SK-N-SH (cell line): ENCODE measurements around the gene C3orf70. TPM values are rescaled to one million over a fixed set of nuclear protein-coding genes. Genes with fewer than 3 reads are reported as not detected.

Experiments
- CTCF ChIA-PET: fragments of 300-600, 350-600 bp; formaldehyde crosslinking; extraction: SDS; loops from one replicate; lab custom pipeline; 2021; lab: Yijun Ruan, JAX
- POLR2A ChIA-PET: fragments of 350-600 bp; sonication (Branson Sonifier 250); formaldehyde crosslinking; extraction: SDS; loops from one replicate; lab custom pipeline; 2020; ENCODE audit warnings: antibody characterized with exemption, inconsistent platforms; lab: Yijun Ruan, JAX
- DNase-seq: peaks from one replicate; pipeline ENCODE4 v3.0.0; 2012
- H2AFZ ChIP-seq: fragments of 200-600 bp; sonication (generic); 2 replicates; pipeline ENCODE4 v1.8.1; 2016; ENCODE audit warnings: antibody characterized with exemption, mild to moderate bottlenecking, low read depth
- H3F3A ChIP-seq: fragments of 200-600 bp; sonication (generic); replicated peaks from 2 replicates; pipeline ENCODE3; 2016; ENCODE audit warnings: antibody characterized with exemption, mild to moderate bottlenecking; ENCODE audit not compliant: insufficient read depth
- H3K27ac ChIP-seq, 2 experiments: fragments of 200-500 bp in 1 of 2; fragments of 200-600 bp in 1 of 2; sonication (Bioruptor generic) in 1 of 2; sonication (generic), shearing (Covaris generic) in 1 of 2; 2 replicates each; pipeline versions ENCODE4 v1.5.1 to v1.6.1; 2014 to 2016; ENCODE audit warnings: low read depth in 2 of 2, inconsistent platforms in 1 of 2, low read length in 1 of 2, mild to moderate bottlenecking in 1 of 2, mixed read lengths in 1 of 2
- H3K27me3 ChIP-seq: fragments of 200-600 bp; sonication (generic), shearing (Covaris generic); 2 replicates; pipeline ENCODE4 v1.6.1; 2016; ENCODE audit warnings: mixed run types; ENCODE audit not compliant: insufficient read depth
- H3K36me3 ChIP-seq, 2 experiments: fragments of 200-500 bp in 1 of 2; fragments of 200-600 bp in 1 of 2; sonication (Bioruptor generic) in 1 of 2; sonication (generic) in 1 of 2; replicated peaks in 1 of 2; 2 replicates each; pipeline versions ENCODE3 to v1.5.1; 2014 to 2016; ENCODE audit warnings: low read length in 1 of 2, mild to moderate bottlenecking in 1 of 2; ENCODE audit not compliant: insufficient read depth in 2 of 2, control insufficient read depth in 1 of 2
- H3K4me1 ChIP-seq, 2 experiments: fragments of 200-500 bp in 1 of 2; fragments of 200-600 bp in 1 of 2; sonication (Bioruptor generic) in 1 of 2; sonication (generic), shearing (Covaris generic) in 1 of 2; 2 replicates each; pipeline versions ENCODE4 v1.5.1 to v1.6.1; 2014 to 2016; ENCODE audit warnings: low read depth in 1 of 2, low read length in 1 of 2, mixed run types in 1 of 2; ENCODE audit not compliant: insufficient read depth in 2 of 2, control insufficient read depth in 1 of 2
- H3K4me2 ChIP-seq: fragments of 200-600 bp; sonication (generic), shearing (Covaris generic); 2 replicates; pipeline ENCODE4 v1.6.1; 2017; ENCODE audit warnings: mixed run types
- H3K4me3 ChIP-seq, 2 experiments: fragments of 200-500 bp in 1 of 2; fragments of 200-600 bp in 1 of 2; sonication (Bioruptor generic) in 1 of 2; sonication (generic), shearing (Covaris generic) in 1 of 2; 2 replicates each; pipeline versions ENCODE4 v1.5.1 to v1.8.1; 2014 to 2016; ENCODE audit warnings: low read depth in 2 of 2, inconsistent platforms in 1 of 2, low read length in 1 of 2, mild to moderate bottlenecking in 1 of 2, mixed read lengths in 1 of 2, moderate library complexity in 1 of 2
- H3K79me2 ChIP-seq: fragments of 200-600 bp; sonication (generic); 2 replicates; pipeline ENCODE4 v1.8.1; 2017; ENCODE audit warnings: mild to moderate bottlenecking; ENCODE audit not compliant: insufficient read depth
- H3K9ac ChIP-seq: fragments of 200-600 bp; sonication (generic); 2 replicates; pipeline ENCODE4 v1.6.1; 2017; ENCODE audit warnings: mixed run types
- H3K9me2 ChIP-seq: fragments of 200-600 bp; sonication (generic); 2 replicates; pipeline ENCODE4 v1.6.1; 2017; ENCODE audit warnings: mixed run types
- H3K9me3 ChIP-seq: fragments of 200-600 bp; sonication (generic); 2 replicates; pipeline ENCODE4 v1.6.1; 2017; ENCODE audit warnings: mixed run types, mild to moderate bottlenecking, moderate library complexity
- H4K20me1 ChIP-seq: fragments of 200-600 bp; sonication (generic); 2 replicates; pipeline ENCODE4 v1.6.1; 2017; ENCODE audit warnings: mild to moderate bottlenecking, mixed run types; ENCODE audit not compliant: insufficient read depth
- CHD2 ChIP-seq: fragments of 150-350 bp; IDR thresholded peaks from 2 replicates; pipeline ENCODE4 v1.6.1; 2018; ENCODE audit warnings: low read length; ENCODE audit not compliant: partially characterized antibody
- EP300 ChIP-seq, 2 experiments: IDR thresholded peaks; 2 replicates each; pipeline versions ENCODE4 v1.4.0 to v1.6.1; 2012; ENCODE audit warnings: borderline replicate concordance in 1 of 2, low read depth in 1 of 2, low read length in 1 of 2
- EZH2phosphoT487 ChIP-seq: fragments of 200-600 bp; sonication (generic); IDR thresholded peaks from 2 replicates; pipeline ENCODE4 v1.6.1; 2017; ENCODE audit warnings: low read depth, mixed run types, mild to moderate bottlenecking, antibody characterized with exemption, moderate library complexity, borderline replicate concordance
- FOSL2 ChIP-seq: IDR thresholded peaks from 2 replicates; pipeline ENCODE4 v1.4.0; 2012; ENCODE audit warnings: low read depth, mild to moderate bottlenecking, moderate library complexity, borderline replicate concordance
- FOXJ3 ChIP-seq: sonication (generic); formaldehyde crosslinking; IDR thresholded peaks from 2 replicates; pipeline ENCODE4 v1.5.1; 2020; ENCODE audit warnings: mild to moderate bottlenecking, missing genetic modification reagents
- MEF2A ChIP-seq: IDR thresholded peaks from 2 replicates; pipeline ENCODE4 v1.4.0; 2012; ENCODE audit warnings: low read depth, borderline replicate concordance
- MXI1 ChIP-seq: IDR thresholded peaks from 2 replicates; pipeline ENCODE4 v1.6.1; 2012; ENCODE audit warnings: mild to moderate bottlenecking, low read depth, low read length, improper control_type of control experiment
- NFIC ChIP-seq: IDR thresholded peaks from 2 replicates; pipeline ENCODE4 v1.4.0; 2012; ENCODE audit warnings: borderline replicate concordance
- NRF1 ChIP-seq: IDR thresholded peaks from 2 replicates; pipeline ENCODE4 v1.6.1; 2012; ENCODE audit warnings: low read depth, mild to moderate bottlenecking, low read length
- RAD21 ChIP-seq: IDR thresholded peaks from 2 replicates; pipeline ENCODE4 v1.6.1; 2012; ENCODE audit warnings: mild to moderate bottlenecking, low read length
- RCOR1 ChIP-seq: fragments of 150-350 bp; IDR thresholded peaks from 2 replicates; pipeline ENCODE4 v1.6.1; 2017; ENCODE audit warnings: antibody characterized with exemption, low read length
- RFX5 ChIP-seq: IDR thresholded peaks from 2 replicates; pipeline ENCODE4 v1.6.1; 2012; ENCODE audit warnings: mild to moderate bottlenecking, improper control_type of control experiment, low read length
- RXRA ChIP-seq: IDR thresholded peaks from 2 replicates; pipeline ENCODE4 v1.4.0; 2012; ENCODE audit warnings: low read depth, mild to moderate bottlenecking, borderline replicate concordance
- SIN3A ChIP-seq: IDR thresholded peaks from 2 replicates; pipeline ENCODE4 v1.6.1; 2012; ENCODE audit warnings: low read depth, mild to moderate bottlenecking, low read length, moderate library complexity, borderline replicate concordance
- TAF1 ChIP-seq: IDR thresholded peaks from 2 replicates; pipeline ENCODE4 v1.6.1; 2012; ENCODE audit warnings: low read depth, mild to moderate bottlenecking, low read length, moderate library complexity, borderline replicate concordance
- TCF12 ChIP-seq: IDR thresholded peaks from 2 replicates; pipeline ENCODE4 v1.4.0; 2012
- TEAD4 ChIP-seq: IDR thresholded peaks from 2 replicates; pipeline ENCODE4 v1.4.0; 2012; ENCODE audit warnings: mild to moderate bottlenecking, borderline replicate concordance; ENCODE audit not compliant: insufficient read depth
- USF1 ChIP-seq: IDR thresholded peaks from 2 replicates; pipeline ENCODE4 v1.4.0; 2012; ENCODE audit warnings: low read depth, borderline replicate concordance
- YY1 ChIP-seq: IDR thresholded peaks from 2 replicates; pipeline ENCODE4 v1.4.0; 2012; ENCODE audit warnings: low read depth, mild to moderate bottlenecking
- WGBS: methylation state at CpG from one replicate; pipeline ENCODE4 v1.1.6; 2017; ENCODE audit warnings: low lambda C conversion rate; 5-methylcytosine and 5-hydroxymethylcytosine counted together
- polyA plus RNA-seq, 3 experiments: library from polyadenylated mRNA; depleted of rRNA; stranded (reverse); fragments of >200 nt; gene quantifications; 2 replicates each; pipeline ENCODE4 v1.2.3, GENCODE V29; 2012

The C3orf70 gene
- polyA plus RNA-seq, 1 of the 3 experiments (the other 2 are of a cell fraction): under 0.01 TPM

DNA sequence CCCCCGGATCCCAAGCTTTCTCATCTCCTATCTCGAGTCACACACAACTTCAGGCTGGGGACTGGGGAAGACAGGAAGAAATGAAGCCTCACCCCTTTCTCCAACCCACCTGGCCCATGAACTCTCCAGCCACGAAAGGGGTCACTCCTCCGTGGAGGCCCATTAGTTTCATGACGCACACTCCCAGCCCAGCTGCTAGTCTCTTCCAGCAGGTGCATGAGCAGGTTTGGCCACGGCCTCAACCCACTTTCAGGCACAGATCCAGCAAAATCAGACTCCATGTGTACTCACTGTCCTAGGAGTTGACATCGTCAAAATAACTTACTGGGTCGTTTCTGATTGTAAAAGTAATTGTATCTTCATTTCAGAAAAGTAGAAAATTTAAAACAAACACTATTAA lies 76.6 kb downstream of the C3orf70 start:
- H3K4me3 ChIP-seq: no peak overlapping the region
- no peak overlapping the region for H2AFZ ChIP-seq
- no peak overlapping the region for H3K4me2 ChIP-seq
- H3F3A ChIP-seq: no peaks in the 10 kb centered on the region
- ChIA-PET CTCF (interaction anchor here (0.9 kb wide), 1 partner anchor 100 kb away, joined by 3 read pairs; no protein-coding TSS in a partner anchor), POLR2A (interaction anchor here (0.5 kb wide), 1 partner anchor 548 kb away, joined by 3 read pairs; no protein-coding TSS in a partner anchor)
- no peaks in the 10 kb centered on the region; the same call in 1 of the 2 replicates for H3K27me3 ChIP-seq
- no peak for TF ChIP-seq CHD2
- no peak for TF ChIP-seq USF1
- TF ChIP-seq MEF2A: no peak
- no peak for TF ChIP-seq YY1
- no peak overlapping the region for H3K27ac ChIP-seq
- no peaks in the 10 kb centered on the region for H3K9me3 ChIP-seq
- H3K4me1 ChIP-seq: peaks cover 0 to 4% of the 10 kb centered on the region in 2 experiments; a peak in 1 of 4 replicates
- H4K20me1 ChIP-seq: no peaks in the 10 kb centered on the region
- no peaks in the 10 kb centered on the region for H3K79me2 ChIP-seq
- no peaks in the 10 kb centered on the region for H3K9me2 ChIP-seq
- no peaks in the 10 kb centered on the region for H3K36me3 ChIP-seq
- DNase-seq: no peak
- H3K9ac ChIP-seq: no peak overlapping the region
- 61% methylated on average over 8 of the region's 8 CpGs for WGBS

DNA sequence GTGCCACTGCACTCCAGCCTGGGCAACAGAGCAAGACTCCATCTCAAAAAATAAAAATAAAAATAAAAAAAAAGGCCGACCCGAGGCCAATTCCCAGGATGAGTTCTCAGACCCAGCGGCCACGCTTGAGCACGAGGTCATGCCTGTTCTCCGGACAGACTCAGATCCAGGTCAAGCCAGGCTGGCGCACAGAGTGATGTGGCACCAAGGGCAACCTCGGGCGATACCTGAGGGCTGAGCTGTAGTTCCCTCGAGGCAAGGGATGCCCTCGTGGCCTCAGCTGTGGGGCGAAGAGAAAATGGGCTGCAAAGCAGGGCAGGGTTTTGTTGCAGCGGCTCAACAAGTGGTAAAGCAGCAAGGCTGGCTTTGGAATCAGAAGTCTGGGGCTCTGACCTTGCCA lies 77.3 kb downstream of the C3orf70 start:
- no peaks in the 10 kb centered on the region for H4K20me1 ChIP-seq
- no peak overlapping the region for H3K4me2 ChIP-seq
- H3K36me3 ChIP-seq: no peaks in the 10 kb centered on the region
- no peak overlapping the region for H3K27ac ChIP-seq
- no peak overlapping the region for H3K9ac ChIP-seq
- peaks cover 0 to 8% of the 10 kb centered on the region in 2 experiments; a peak in 1 of 4 replicates for H3K4me1 ChIP-seq
- TF ChIP-seq TEAD4 (no peak), RCOR1 (no peak), TAF1 (no peak), NFIC (no peak), TCF12 (no peak), NRF1 (no peak), RFX5 (no peak), MXI1 (no peak), RXRA (no peak), MEF2A (no peak), FOSL2 (no peak), EP300 (IDR thresholded peaks at IDR 0.05; ENCODE audit: borderline replicate concordance in 1 of 2, low read depth in 1 of 2, low read length in 1 of 2) (no peak), USF1 (no peak), FOXJ3 (CRISPR knock-in tag) (no peak), SIN3A (no peak), RAD21 (no peak), EZH2phosphoT487 (no peak), CHD2 (no peak)
- POLR2A ChIA-PET: no interaction called here
- H3K79me2 ChIP-seq: no peaks in the 10 kb centered on the region
- no peak for DNase-seq
- H3K4me3 ChIP-seq: no peak overlapping the region
- CTCF ChIA-PET: interaction anchor here (0.9 kb wide), 1 partner anchor 101 kb away, joined by 3 read pairs; no protein-coding TSS in a partner anchor
- no peaks in the 10 kb centered on the region for H3K9me3 ChIP-seq
- H3F3A ChIP-seq: no peaks in the 10 kb centered on the region
- H2AFZ ChIP-seq: no peak overlapping the region
- 87% methylated on average over 8 of the region's 13 CpGs for WGBS
- no peaks in the 10 kb centered on the region for H3K9me2 ChIP-seq
- no peaks in the 10 kb centered on the region; the same call in 1 of the 2 replicates for H3K27me3 ChIP-seq
